GM23338 (cell line): ENCODE results near the gene TASP1. TPM values are rescaled to one million over a fixed set of nuclear protein-coding genes. Genes with fewer than 3 reads are reported as not detected.

ENCODE experiments used
- ATAC-seq: fragments of 200-7000 bp; cut with Tn5 transposase; 3 replicates; pipeline ENCODE4 v1.9.1; 2020
- DNase-seq: peaks from one replicate; pipeline ENCODE4 v3.0.0-alpha.2; 2015; ENCODE audit warnings: low spot score
- H2AFZ ChIP-seq: fragments of 200-600 bp; sonication (generic); 2 replicates; pipeline ENCODE4 v1.8.0; 2016; ENCODE audit warnings: antibody characterized with exemption, mild to moderate bottlenecking, moderate library complexity
- H3F3A ChIP-seq: fragments of 200-600 bp; sonication (generic); replicated peaks from 2 replicates; pipeline ENCODE4 v1.8.0; 2017; ENCODE audit warnings: antibody characterized with exemption, mixed run types, low read depth
- H3K27ac ChIP-seq: fragments of 200-600 bp; sonication (generic); 2 replicates; pipeline ENCODE4 v1.6.1; 2016; ENCODE audit warnings: low read depth
- H3K27me3 ChIP-seq: fragments of 200-600 bp; sonication (generic); 2 replicates; pipeline ENCODE4 v1.8.0; 2016; ENCODE audit warnings: mild to moderate bottlenecking, mixed run types, moderate library complexity; ENCODE audit not compliant: insufficient read depth
- H3K36me3 ChIP-seq: fragments of 200-600 bp; sonication (generic); 2 replicates; pipeline ENCODE4 v1.8.0; 2016; ENCODE audit warnings: mild to moderate bottlenecking; ENCODE audit not compliant: insufficient read depth
- H3K4me1 ChIP-seq: fragments of 200-600 bp; sonication (generic); 2 replicates; pipeline ENCODE4 v1.8.0; 2016; ENCODE audit warnings: mild to moderate bottlenecking, moderate library complexity; ENCODE audit not compliant: insufficient read depth
- H3K4me2 ChIP-seq: fragments of 200-600 bp; sonication (generic); 2 replicates; pipeline ENCODE4 v1.7.1; 2017; ENCODE audit warnings: mixed run types
- H3K4me3 ChIP-seq: fragments of 200-600 bp; sonication (generic); 2 replicates; pipeline ENCODE4 v1.6.1; 2016; ENCODE audit warnings: mixed run types
- H3K79me2 ChIP-seq: fragments of 200-600 bp; sonication (generic); replicated peaks from 2 replicates; pipeline ENCODE4 v1.8.0; 2017; ENCODE audit warnings: mild to moderate bottlenecking; ENCODE audit not compliant: insufficient read depth
- H3K9me2 ChIP-seq: fragments of 200-600 bp; sonication (generic); 2 replicates; pipeline ENCODE4 v1.8.0; 2017; ENCODE audit not compliant: insufficient read depth
- H4K20me1 ChIP-seq: fragments of 200-600 bp; sonication (generic); replicated peaks from 2 replicates; pipeline ENCODE4 v1.8.0; 2017; ENCODE audit warnings: mild to moderate bottlenecking; ENCODE audit not compliant: insufficient read depth
- H3K27ac Mint-ChIP-seq: 2 replicates; pipeline ENCODE4 v1.8.0; 2020; ENCODE audit warnings: inconsistent platforms, mild to moderate bottlenecking, moderate library complexity, mixed read lengths
- H3K27me3 Mint-ChIP-seq: 3 replicates; pipeline ENCODE4 v1.8.0; 2022; ENCODE audit warnings: low read depth, mild to moderate bottlenecking, moderate library complexity, mixed read lengths, inconsistent platforms; ENCODE audit not compliant: insufficient read depth, poor library complexity
- H3K36me3 Mint-ChIP-seq: 3 replicates; pipeline ENCODE4 v1.8.0; 2021; ENCODE audit warnings: low read depth, mild to moderate bottlenecking, inconsistent platforms, moderate library complexity, mixed read lengths
- H3K4me1 Mint-ChIP-seq: 3 replicates; pipeline ENCODE4 v1.8.0; 2020; ENCODE audit warnings: mild to moderate bottlenecking, inconsistent platforms, mixed read lengths
- H3K4me3 Mint-ChIP-seq: 3 replicates; pipeline ENCODE4 v1.8.0; 2021; ENCODE audit warnings: moderate library complexity, mild to moderate bottlenecking, inconsistent platforms, mixed read lengths
- H3K9me3 Mint-ChIP-seq: 3 replicates; pipeline ENCODE4 v1.8.0; 2020; ENCODE audit warnings: moderate library complexity, mild to moderate bottlenecking, inconsistent platforms, mixed read lengths
- CREB1 ChIP-seq: fragments of 250-450 bp; sonication (Bioruptor Pico); IDR thresholded peaks from 2 replicates; pipeline ENCODE4 v1.5.0; 2020; ENCODE audit warnings: low read depth, mild to moderate bottlenecking, moderate library complexity
- EZH2 ChIP-seq: fragments of 200-600 bp; sonication (generic); IDR thresholded peaks from one replicate; pipeline ENCODE4 v1.8.0; 2017; ENCODE audit warnings: antibody characterized with exemption, mild to moderate bottlenecking, low read depth; ENCODE audit not compliant: unreplicated experiment
- EZH2phosphoT487 ChIP-seq: fragments of 200-600 bp; sonication (generic); IDR thresholded peaks from one replicate; pipeline ENCODE4 v1.8.1; 2018; ENCODE audit warnings: antibody characterized with exemption; ENCODE audit not compliant: unreplicated experiment
- JUNB ChIP-seq: IDR thresholded peaks from one replicate; pipeline ENCODE4 v1.6.1; 2016; ENCODE audit warnings: antibody characterized with exemption; ENCODE audit not compliant: unreplicated experiment
- NANOG ChIP-seq: IDR thresholded peaks from 2 replicates; pipeline ENCODE4 v1.6.1; 2016; ENCODE audit warnings: antibody characterized with exemption, borderline replicate concordance
- POLR2AphosphoS5 ChIP-seq: IDR thresholded peaks from 2 replicates; pipeline ENCODE4 v1.6.1; 2016; ENCODE audit warnings: antibody characterized with exemption, low read depth
- STAT1 ChIP-seq: IDR thresholded peaks from one replicate; pipeline ENCODE4 v1.6.1; 2016; ENCODE audit warnings: antibody characterized with exemption; ENCODE audit not compliant: unreplicated experiment
- ZNF114 ChIP-seq: fragments of 250-450 bp; sonication (Bioruptor Pico); IDR thresholded peaks from 2 replicates; pipeline ENCODE4 v1.5.0; 2020; ENCODE audit warnings: mild to moderate bottlenecking, moderate library complexity
- ZNF331 ChIP-seq: fragments of 250-450 bp; sonication (Bioruptor Pico); IDR thresholded peaks from 2 replicates; pipeline ENCODE4 v1.5.0; 2020; ENCODE audit warnings: low read depth, mild to moderate bottlenecking, moderate library complexity
- polyA plus RNA-seq: library from polyadenylated mRNA; unstranded; fragments of >200 nt; fragmentation: Nextera tagmentation; extraction: Ambion mirVana; gene quantifications from 2 replicates; pipeline ENCODE4 v1.2.1, GENCODE V29; 2016
- total RNA-seq: library from RNA; depleted of rRNA; stranded (reverse); fragments of >200 nt; shearing (Covaris generic); gene quantifications from 2 replicates; pipeline ENCODE4 v1.2.3, GENCODE V29; 2014
- TF ChIP-seq, protein P1 (sequence below): IDR thresholded peaks from one replicate; pipeline ENCODE4 v1.6.1; 2018; ENCODE audit warnings: antibody characterized with exemption; ENCODE audit not compliant: unreplicated experiment
- TF ChIP-seq, protein P2 (sequence below): fragments of 250-450 bp; sonication (Bioruptor Pico); IDR thresholded peaks from 2 replicates; pipeline ENCODE4 v1.5.0; 2020; ENCODE audit warnings: mild to moderate bottlenecking, moderate library complexity
- TF ChIP-seq, protein P3 (sequence below): IDR thresholded peaks from 2 replicates; pipeline ENCODE4 v1.6.1; 2016; ENCODE audit warnings: antibody characterized with exemption
- TF ChIP-seq, protein P4 (sequence below), 2 experiments: fragments of 200-600 bp in 1 of 2; sonication (generic) in 1 of 2; conservative IDR thresholded peaks; 2 replicates each; pipeline versions ENCODE4 v1.5.1 to v1.6.1; 2016 to 2017; ENCODE audit warnings: antibody characterized with exemption in 2 of 2, low read depth in 2 of 2, mild to moderate bottlenecking in 2 of 2, moderate library complexity in 1 of 2

Gene TASP1
- total and polyA plus RNA-seq, 2 experiments from 2014 or later: 9.7 to 9.8 TPM

DNA sequence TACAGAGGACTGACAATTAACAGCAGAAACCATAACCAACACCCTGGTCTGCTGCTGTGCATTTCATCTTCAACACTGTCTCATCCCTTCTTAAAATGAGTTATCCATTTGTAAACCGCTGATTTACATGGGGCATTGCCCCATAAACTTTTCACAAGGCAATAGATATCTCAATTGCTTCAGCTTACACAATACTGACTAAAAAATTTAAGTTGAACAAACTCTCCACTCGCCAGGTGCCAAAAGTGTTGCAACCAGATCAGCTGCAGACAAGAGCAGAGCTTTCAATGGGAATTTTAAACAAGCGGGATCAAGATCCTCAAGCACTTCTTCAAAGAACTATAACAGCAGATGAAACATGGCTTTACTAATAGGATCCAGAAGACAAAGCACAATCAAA lies 183.0 kb downstream of the TASP1 start:
- Histone ChIP-seq H4K20me1 (no peaks in the 10 kb centered on the region), H3F3A (no peaks in the 10 kb centered on the region), H3K4me1 (no peaks in the 10 kb centered on the region; the same call in 1 of the 2 replicates), H3K4me2 (no peak overlapping the region), H3K36me3 (no peaks in the 10 kb centered on the region), H3K4me3 (no peak overlapping the region), H3K27me3 (no peaks in the 10 kb centered on the region), H3K79me2 (no peaks in the 10 kb centered on the region), H2AFZ (no peak overlapping the region), H3K9me2 (peaks cover 30% of the 10 kb centered on the region), H3K27ac (no peak overlapping the region)
- no peak overlapping the region for H3K27ac Mint-ChIP-seq
- DNase-seq: no peak
- no peaks in the 10 kb centered on the region for H3K27me3 Mint-ChIP-seq
- H3K4me1 Mint-ChIP-seq: peaks cover 7% of the 10 kb centered on the region; the same call in 2 of the 3 replicates
- no peaks in the 10 kb centered on the region for H3K9me3 Mint-ChIP-seq
- ATAC-seq: no peak
- TF ChIP-seq, protein P1, sequence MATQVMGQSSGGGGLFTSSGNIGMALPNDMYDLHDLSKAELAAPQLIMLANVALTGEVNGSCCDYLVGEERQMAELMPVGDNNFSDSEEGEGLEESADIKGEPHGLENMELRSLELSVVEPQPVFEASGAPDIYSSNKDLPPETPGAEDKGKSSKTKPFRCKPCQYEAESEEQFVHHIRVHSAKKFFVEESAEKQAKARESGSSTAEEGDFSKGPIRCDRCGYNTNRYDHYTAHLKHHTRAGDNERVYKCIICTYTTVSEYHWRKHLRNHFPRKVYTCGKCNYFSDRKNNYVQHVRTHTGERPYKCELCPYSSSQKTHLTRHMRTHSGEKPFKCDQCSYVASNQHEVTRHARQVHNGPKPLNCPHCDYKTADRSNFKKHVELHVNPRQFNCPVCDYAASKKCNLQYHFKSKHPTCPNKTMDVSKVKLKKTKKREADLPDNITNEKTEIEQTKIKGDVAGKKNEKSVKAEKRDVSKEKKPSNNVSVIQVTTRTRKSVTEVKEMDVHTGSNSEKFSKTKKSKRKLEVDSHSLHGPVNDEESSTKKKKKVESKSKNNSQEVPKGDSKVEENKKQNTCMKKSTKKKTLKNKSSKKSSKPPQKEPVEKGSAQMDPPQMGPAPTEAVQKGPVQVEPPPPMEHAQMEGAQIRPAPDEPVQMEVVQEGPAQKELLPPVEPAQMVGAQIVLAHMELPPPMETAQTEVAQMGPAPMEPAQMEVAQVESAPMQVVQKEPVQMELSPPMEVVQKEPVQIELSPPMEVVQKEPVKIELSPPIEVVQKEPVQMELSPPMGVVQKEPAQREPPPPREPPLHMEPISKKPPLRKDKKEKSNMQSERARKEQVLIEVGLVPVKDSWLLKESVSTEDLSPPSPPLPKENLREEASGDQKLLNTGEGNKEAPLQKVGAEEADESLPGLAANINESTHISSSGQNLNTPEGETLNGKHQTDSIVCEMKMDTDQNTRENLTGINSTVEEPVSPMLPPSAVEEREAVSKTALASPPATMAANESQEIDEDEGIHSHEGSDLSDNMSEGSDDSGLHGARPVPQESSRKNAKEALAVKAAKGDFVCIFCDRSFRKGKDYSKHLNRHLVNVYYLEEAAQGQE: no peak
- TF ChIP-seq EZH2phosphoT487 (no peak), NANOG (no peak), STAT1 (no peak), EZH2 (no peak), ZNF331 (CRISPR knock-in tag) (no peak), ZNF114 (CRISPR knock-in tag) (no peak), POLR2AphosphoS5 (no peak), CREB1 (CRISPR knock-in tag) (no peak), JUNB (no peak)
- TF ChIP-seq, protein P2, sequence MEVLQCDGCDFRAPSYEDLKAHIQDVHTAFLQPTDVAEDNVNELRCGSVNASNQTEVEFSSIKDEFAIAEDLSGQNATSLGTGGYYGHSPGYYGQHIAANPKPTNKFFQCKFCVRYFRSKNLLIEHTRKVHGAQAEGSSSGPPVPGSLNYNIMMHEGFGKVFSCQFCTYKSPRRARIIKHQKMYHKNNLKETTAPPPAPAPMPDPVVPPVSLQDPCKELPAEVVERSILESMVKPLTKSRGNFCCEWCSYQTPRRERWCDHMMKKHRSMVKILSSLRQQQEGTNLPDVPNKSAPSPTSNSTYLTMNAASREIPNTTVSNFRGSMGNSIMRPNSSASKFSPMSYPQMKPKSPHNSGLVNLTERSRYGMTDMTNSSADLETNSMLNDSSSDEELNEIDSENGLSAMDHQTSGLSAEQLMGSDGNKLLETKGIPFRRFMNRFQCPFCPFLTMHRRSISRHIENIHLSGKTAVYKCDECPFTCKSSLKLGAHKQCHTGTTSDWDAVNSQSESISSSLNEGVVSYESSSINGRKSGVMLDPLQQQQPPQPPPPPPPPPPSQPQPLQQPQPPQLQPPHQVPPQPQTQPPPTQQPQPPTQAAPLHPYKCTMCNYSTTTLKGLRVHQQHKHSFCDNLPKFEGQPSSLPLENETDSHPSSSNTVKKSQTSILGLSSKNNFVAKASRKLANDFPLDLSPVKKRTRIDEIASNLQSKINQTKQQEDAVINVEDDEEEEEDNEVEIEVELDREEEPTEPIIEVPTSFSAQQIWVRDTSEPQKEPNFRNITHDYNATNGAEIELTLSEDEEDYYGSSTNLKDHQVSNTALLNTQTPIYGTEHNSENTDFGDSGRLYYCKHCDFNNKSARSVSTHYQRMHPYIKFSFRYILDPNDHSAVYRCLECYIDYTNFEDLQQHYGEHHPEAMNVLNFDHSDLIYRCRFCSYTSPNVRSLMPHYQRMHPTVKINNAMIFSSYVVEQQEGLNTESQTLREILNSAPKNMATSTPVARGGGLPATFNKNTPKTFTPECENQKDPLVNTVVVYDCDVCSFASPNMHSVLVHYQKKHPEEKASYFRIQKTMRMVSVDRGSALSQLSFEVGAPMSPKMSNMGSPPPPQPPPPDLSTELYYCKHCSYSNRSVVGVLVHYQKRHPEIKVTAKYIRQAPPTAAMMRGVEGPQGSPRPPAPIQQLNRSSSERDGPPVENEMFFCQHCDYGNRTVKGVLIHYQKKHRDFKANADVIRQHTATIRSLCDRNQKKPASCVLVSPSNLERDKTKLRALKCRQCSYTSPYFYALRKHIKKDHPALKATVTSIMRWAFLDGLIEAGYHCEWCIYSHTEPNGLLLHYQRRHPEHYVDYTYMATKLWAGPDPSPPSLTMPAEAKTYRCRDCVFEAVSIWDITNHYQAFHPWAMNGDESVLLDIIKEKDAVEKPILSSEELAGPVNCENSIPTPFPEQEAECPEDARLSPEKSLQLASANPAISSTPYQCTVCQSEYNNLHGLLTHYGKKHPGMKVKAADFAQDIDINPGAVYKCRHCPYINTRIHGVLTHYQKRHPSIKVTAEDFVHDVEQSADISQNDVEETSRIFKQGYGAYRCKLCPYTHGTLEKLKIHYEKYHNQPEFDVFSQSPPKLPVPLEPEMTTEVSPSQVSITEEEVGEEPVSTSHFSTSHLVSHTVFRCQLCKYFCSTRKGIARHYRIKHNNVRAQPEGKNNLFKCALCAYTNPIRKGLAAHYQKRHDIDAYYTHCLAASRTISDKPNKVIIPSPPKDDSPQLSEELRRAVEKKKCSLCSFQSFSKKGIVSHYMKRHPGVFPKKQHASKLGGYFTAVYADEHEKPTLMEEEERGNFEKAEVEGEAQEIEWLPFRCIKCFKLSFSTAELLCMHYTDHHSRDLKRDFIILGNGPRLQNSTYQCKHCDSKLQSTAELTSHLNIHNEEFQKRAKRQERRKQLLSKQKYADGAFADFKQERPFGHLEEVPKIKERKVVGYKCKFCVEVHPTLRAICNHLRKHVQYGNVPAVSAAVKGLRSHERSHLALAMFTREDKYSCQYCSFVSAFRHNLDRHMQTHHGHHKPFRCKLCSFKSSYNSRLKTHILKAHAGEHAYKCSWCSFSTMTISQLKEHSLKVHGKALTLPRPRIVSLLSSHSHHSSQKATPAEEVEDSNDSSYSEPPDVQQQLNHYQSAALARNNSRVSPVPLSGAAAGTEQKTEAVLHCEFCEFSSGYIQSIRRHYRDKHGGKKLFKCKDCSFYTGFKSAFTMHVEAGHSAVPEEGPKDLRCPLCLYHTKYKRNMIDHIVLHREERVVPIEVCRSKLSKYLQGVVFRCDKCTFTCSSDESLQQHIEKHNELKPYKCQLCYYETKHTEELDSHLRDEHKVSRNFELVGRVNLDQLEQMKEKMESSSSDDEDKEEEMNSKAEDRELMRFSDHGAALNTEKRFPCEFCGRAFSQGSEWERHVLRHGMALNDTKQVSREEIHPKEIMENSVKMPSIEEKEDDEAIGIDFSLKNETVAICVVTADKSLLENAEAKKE (CRISPR knock-in tag): no peak
- TF ChIP-seq, protein P3, sequence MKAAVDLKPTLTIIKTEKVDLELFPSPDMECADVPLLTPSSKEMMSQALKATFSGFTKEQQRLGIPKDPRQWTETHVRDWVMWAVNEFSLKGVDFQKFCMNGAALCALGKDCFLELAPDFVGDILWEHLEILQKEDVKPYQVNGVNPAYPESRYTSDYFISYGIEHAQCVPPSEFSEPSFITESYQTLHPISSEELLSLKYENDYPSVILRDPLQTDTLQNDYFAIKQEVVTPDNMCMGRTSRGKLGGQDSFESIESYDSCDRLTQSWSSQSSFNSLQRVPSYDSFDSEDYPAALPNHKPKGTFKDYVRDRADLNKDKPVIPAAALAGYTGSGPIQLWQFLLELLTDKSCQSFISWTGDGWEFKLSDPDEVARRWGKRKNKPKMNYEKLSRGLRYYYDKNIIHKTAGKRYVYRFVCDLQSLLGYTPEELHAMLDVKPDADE: no peak
- TF ChIP-seq, protein P4, sequence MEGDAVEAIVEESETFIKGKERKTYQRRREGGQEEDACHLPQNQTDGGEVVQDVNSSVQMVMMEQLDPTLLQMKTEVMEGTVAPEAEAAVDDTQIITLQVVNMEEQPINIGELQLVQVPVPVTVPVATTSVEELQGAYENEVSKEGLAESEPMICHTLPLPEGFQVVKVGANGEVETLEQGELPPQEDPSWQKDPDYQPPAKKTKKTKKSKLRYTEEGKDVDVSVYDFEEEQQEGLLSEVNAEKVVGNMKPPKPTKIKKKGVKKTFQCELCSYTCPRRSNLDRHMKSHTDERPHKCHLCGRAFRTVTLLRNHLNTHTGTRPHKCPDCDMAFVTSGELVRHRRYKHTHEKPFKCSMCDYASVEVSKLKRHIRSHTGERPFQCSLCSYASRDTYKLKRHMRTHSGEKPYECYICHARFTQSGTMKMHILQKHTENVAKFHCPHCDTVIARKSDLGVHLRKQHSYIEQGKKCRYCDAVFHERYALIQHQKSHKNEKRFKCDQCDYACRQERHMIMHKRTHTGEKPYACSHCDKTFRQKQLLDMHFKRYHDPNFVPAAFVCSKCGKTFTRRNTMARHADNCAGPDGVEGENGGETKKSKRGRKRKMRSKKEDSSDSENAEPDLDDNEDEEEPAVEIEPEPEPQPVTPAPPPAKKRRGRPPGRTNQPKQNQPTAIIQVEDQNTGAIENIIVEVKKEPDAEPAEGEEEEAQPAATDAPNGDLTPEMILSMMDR (conservative IDR thresholded peaks at IDR 0.05; ENCODE audit: low read depth in 2 of 2): no peak
- peaks cover 7% of the 10 kb centered on the region; the same call in 2 of the 3 replicates for H3K36me3 Mint-ChIP-seq
- no peak overlapping the region for H3K4me3 Mint-ChIP-seq
